ENCODE results near the gene BDNF. TPM values are rescaled to one million over a fixed set of nuclear protein-coding genes. Genes with fewer than 3 reads are reported as not detected.

The BDNF gene
- total and polyA plus RNA-seq, 2 of the 8 experiments (the other 6 are each of a cell fraction or from before 2014, with no cell fraction given): 2.4 to 5.4 TPM

DNA sequence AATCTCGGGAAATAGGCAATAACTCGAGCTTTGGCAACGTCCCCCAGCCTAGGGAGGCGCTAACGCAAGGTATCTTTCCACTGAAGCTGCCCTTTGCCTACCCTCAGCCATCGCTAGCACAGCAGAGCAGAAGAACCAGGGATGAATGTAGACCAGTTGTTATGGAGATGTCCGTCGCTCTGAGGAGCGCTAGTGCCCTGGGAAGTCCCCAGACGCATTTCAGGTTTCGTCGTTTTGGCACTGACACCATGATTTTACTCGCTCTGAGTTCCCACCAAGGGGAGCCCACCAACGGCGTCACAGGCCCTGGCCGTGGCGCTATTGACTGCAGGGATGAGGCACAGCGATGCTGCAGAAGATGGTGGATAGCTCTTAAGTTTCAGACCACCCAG, 22.7 kb upstream of the BDNF start:
- Histone ChIP-seq H4K8ac (ENCODE audit: extremely low read depth, insufficient read depth, low read length) (no peak overlapping the region), H3K56ac (replicated peaks; ENCODE audit: insufficient read length, low read depth, low read length) (no peak overlapping the region), H2BK5ac (ENCODE audit: low read depth, low read length) (peak overlapping the region; percentile 84; the same call in 1 of the 2 replicates), H4K5ac (ENCODE audit: insufficient read length, low read depth, low read length) (peak overlapping the region; percentile 2), H2AFZ (ENCODE audit: low read length) (peak overlapping the region; percentile 82), H3K79me2 (ENCODE audit: control insufficient read depth in 1 of 2, insufficient read depth in 2 of 2, low read length in 2 of 2) (no peaks in the 10 kb centered on the region), H3K9ac (replicated peaks in 1 of 4; ENCODE audit: extremely low read depth in 1 of 4, low read depth in 3 of 4, low read length in 3 of 4) (peak overlapping the region; percentile 0 to 39 (median 22); a peak in 4 of 7 replicates), H3K23me2 (ENCODE audit: low read depth, low read length) (peaks cover 32% of the 10 kb centered on the region), H3K9me3 (ENCODE audit: insufficient read depth in 2 of 2, low read depth in 1 of 2, low read length in 1 of 2) (no peaks in the 10 kb centered on the region), H2BK12ac (ENCODE audit: low read depth, low read length) (peak overlapping the region; percentile 96), H2BK120ac (replicated peaks; ENCODE audit: low read depth, low read length) (no peak overlapping the region), H3K4me3 (ENCODE audit: extremely low read depth in 1 of 4, insufficient read depth in 2 of 4, low read depth in 3 of 4, low read length in 4 of 4) (peak overlapping the region; percentile 53 to 74 (median 64)), H3K79me1 (ENCODE audit: low read depth, low read length) (no peaks in the 10 kb centered on the region), H2AK5ac (ENCODE audit: low read depth, low read length) (no peak overlapping the region), H3K14ac (ENCODE audit: insufficient read length) (no peak overlapping the region), H3K18ac (ENCODE audit: extremely low read depth, low read length) (peak overlapping the region; percentile 99), H3K4me2 (ENCODE audit: insufficient read depth in 1 of 2, low read depth in 2 of 2, low read length in 2 of 2) (peak overlapping the region; percentile 94 to 97), H4K91ac (replicated peaks; ENCODE audit: insufficient read length, low read length) (peak overlapping the region; percentile 69), H3K27me3 (replicated peaks in 1 of 4; ENCODE audit: control insufficient read depth in 3 of 4, extremely low read depth in 1 of 4, insufficient read depth in 3 of 4, low read length in 3 of 4) (peaks cover 7 to 29% (median 25%) of the 10 kb centered on the region in 4 experiments), H3K4ac (replicated peaks; ENCODE audit: insufficient read length, low read depth, low read length) (no peak overlapping the region), H3K4me1 (replicated peaks in 1 of 4; ENCODE audit: control insufficient read depth in 3 of 4, insufficient read depth in 4 of 4, low read length in 3 of 4) (peaks cover 4 to 10% (median 6%) of the 10 kb centered on the region in 4 experiments), H2BK20ac (ENCODE audit: low read length) (peak overlapping the region; percentile 74), H3K27ac (ENCODE audit: low read depth, low read length) (no peak overlapping the region; the same call in 1 of the 2 replicates), H3K23ac (ENCODE audit: insufficient read length) (no peak overlapping the region), H3K36me3 (ENCODE audit: control insufficient read depth in 2 of 4, insufficient read depth in 4 of 4, low read length in 3 of 4) (no peaks in the 10 kb centered on the region), H4K20me1 (replicated peaks in 1 of 2; ENCODE audit: control insufficient read depth in 1 of 2, insufficient read depth in 2 of 2, low read length in 2 of 2) (peaks cover 0 to 4% of the 10 kb centered on the region in 2 experiments), H2BK15ac (ENCODE audit: low read length) (peak overlapping the region; percentile 65; the same call in 1 of the 2 replicates)
- DNase-seq (ENCODE audit: low read depth in 1 of 2, low spot score in 2 of 2): peak in 1 of 2 experiments; percentile 66
- POLR2A ChIA-PET (ENCODE audit: partially characterized antibody): interaction anchor here (0.6 to 9.1 kb wide), 10 partner anchors 18 to 388 kb away, joined by 3 to 191 read pairs (median 3); partner anchors contain the start of genes BDNF and LIN7C
- CTCF ChIA-PET (ENCODE audit: partially characterized antibody): interaction anchor here (0.8 to 11.2 kb wide), 5 partner anchors 10 to 535 kb away, joined by 3 to 223 read pairs (median 3); partner anchors contain the start of gene BDNF
- FAIRE-seq: peak; percentile 69
- 3% methylated on average over 13 of the region's 18 CpGs; no CpG with 5 or more reads in 1 of the 2 experiments for WGBS, 2 experiments (ENCODE audit: extremely low coverage in 1 of 2, insufficient coverage in 1 of 2, insufficient read length in 1 of 2, insufficient replicate concordance in 2 of 2, low coverage in 1 of 2, low lambda C conversion rate in 2 of 2, missing lambda C conversion rate in 1 of 2)
- TF ChIP-seq, protein P1, sequence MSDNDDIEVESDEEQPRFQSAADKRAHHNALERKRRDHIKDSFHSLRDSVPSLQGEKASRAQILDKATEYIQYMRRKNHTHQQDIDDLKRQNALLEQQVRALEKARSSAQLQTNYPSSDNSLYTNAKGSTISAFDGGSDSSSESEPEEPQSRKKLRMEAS (IDR thresholded peaks at IDR 0.05): no peak; the same call in 1 of the 2 replicates
- no peak for TF ChIP-seq RXRA (IDR thresholded peaks at IDR 0.05; ENCODE audit: insufficient read depth, low read depth, low read length)
- no peak for TF ChIP-seq CTBP2 (IDR thresholded peaks at IDR 0.05; ENCODE audit: borderline replicate concordance, insufficient read depth, insufficient read length, low read length)
- TF ChIP-seq RBBP5 (IDR thresholded peaks at IDR 0.05; ENCODE audit: borderline replicate concordance, low read depth, low read length): no peak; the same call in 1 of the 2 replicates
- TF ChIP-seq KDM5A (IDR thresholded peaks at IDR 0.05; ENCODE audit: low read length): no peak
- no peak for TF ChIP-seq HDAC6 (IDR thresholded peaks at IDR 0.05; ENCODE audit: low read depth, low read length)
- TF ChIP-seq, protein P2, sequence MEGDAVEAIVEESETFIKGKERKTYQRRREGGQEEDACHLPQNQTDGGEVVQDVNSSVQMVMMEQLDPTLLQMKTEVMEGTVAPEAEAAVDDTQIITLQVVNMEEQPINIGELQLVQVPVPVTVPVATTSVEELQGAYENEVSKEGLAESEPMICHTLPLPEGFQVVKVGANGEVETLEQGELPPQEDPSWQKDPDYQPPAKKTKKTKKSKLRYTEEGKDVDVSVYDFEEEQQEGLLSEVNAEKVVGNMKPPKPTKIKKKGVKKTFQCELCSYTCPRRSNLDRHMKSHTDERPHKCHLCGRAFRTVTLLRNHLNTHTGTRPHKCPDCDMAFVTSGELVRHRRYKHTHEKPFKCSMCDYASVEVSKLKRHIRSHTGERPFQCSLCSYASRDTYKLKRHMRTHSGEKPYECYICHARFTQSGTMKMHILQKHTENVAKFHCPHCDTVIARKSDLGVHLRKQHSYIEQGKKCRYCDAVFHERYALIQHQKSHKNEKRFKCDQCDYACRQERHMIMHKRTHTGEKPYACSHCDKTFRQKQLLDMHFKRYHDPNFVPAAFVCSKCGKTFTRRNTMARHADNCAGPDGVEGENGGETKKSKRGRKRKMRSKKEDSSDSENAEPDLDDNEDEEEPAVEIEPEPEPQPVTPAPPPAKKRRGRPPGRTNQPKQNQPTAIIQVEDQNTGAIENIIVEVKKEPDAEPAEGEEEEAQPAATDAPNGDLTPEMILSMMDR (IDR thresholded peaks at IDR 0.05; ENCODE audit: control extremely low read depth in 1 of 3, insufficient read depth in 1 of 3, low read depth in 1 of 3, low read length in 3 of 3): peak; percentile 27 to 44 (median 40)
- TF ChIP-seq GABPA (IDR thresholded peaks at IDR 0.05; ENCODE audit: borderline replicate concordance, insufficient read depth, low read length): no peak
- no peak for TF ChIP-seq SRF (IDR thresholded peaks at IDR 0.05; ENCODE audit: low read depth, low read length)
- no peak for TF ChIP-seq POU5F1 (IDR thresholded peaks at IDR 0.05; ENCODE audit: low read depth, low read length)
